Measurements from ENCODE around the gene ITPR3.

- TF ChIP-seq CTCF (IDR thresholded peaks at IDR 0.05; ENCODE audit: low read depth, low read length, missing input control) (no peak), MAX (IDR thresholded peaks at IDR 0.05) (no peak), FOXA1 (IDR thresholded peaks at IDR 0.05) (no peak), REST (IDR thresholded peaks at IDR 0.05) (no peak), RAD21 (IDR thresholded peaks at IDR 0.05) (no peak), ATF3 (IDR thresholded peaks at IDR 0.05) (no peak), TAF1 (conservative IDR thresholded peaks at IDR 0.05) (no peak), GABPA (IDR thresholded peaks at IDR 0.05 in 1 of 2, conservative IDR thresholded peaks at IDR 0.05 in 1 of 2) (no peak), YY1 (IDR thresholded peaks at IDR 0.05) (no peak), FOXA2 (IDR thresholded peaks at IDR 0.05) (no peak), NR2F2 (IDR thresholded peaks at IDR 0.05) (no peak)
These were observed 76.7 kb downstream of the ITPR3 start for GRCh38 chr6:33697845-33698244.
